Measurements from ENCODE around the gene SLIT3.

SLIT3 gene

GRCh38 chr5:168872246-168872645, 428.7 kb downstream of the SLIT3 start:
- no peak overlapping the region for H3K27ac ChIP-seq
- H3K4me2 ChIP-seq, result no peak overlapping the region
- no peaks in the 10 kb centered on the region for H3K4me1 ChIP-seq (ENCODE audit: low read depth, poor library complexity, severe bottlenecking)
- H4K20me1 ChIP-seq (ENCODE audit: insufficient read depth), result no peaks in the 10 kb centered on the region
- no peak for TF ChIP-seq CTCF (conservative IDR thresholded peaks at IDR 0.05; ENCODE audit: low read depth, low read length)
- H2AFZ ChIP-seq (ENCODE audit: low read depth), result no peak overlapping the region
- no peaks in the 10 kb centered on the region for H3K79me2 ChIP-seq (ENCODE audit: insufficient read depth, low read depth)
- H3K27me3 ChIP-seq (ENCODE audit: insufficient read depth, low read depth), result no peaks in the 10 kb centered on the region
- H3K36me3 ChIP-seq (ENCODE audit: insufficient read depth), result no peaks in the 10 kb centered on the region
- H3K4me3 ChIP-seq (IDR thresholded peaks at IDR 0.05; ENCODE audit: insufficient read depth, low read depth, low read length), result no peak overlapping the region
- H3K9ac ChIP-seq, result no peak overlapping the region

- H3K27me3 ChIP-seq (ENCODE audit: insufficient read depth, low read depth), result no peaks in the 10 kb centered on the region
- H3K4me2 ChIP-seq, result no peak overlapping the region
- no peak for TF ChIP-seq CTCF (conservative IDR thresholded peaks at IDR 0.05; ENCODE audit: low read depth, low read length)
These were observed 430.0 kb downstream of the SLIT3 start for GRCh38 chr5:168870910-168871309.

DNA sequence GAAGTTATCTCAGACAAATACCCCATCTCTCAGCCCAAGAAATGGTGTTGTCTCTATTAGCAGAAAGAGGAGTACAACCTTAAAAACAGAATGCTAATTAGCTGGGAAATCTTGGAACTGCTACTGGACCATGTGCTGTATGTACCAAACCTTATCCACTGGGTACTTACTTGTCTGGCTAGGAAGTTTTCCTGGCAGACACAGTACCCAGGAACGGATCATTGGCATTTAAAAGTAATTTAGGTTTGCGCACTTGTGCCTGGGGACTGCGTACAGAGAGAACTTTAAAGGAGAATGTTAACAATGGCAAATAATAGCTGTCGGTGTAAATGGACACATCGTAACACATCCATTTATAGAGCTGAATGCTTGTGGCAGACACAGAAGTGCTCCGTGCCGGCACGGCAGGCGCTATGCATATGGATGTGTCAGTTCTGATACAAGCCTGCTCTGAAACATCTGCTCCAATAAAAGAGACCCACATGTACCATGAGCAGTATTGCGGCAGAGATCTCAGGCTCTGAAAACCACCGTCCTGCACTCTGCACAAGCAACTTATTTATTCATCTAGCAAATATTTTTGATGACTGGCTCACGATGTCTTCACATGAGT, 431.2 kb downstream of the SLIT3 start:
- no peak for TF ChIP-seq CTCF (conservative IDR thresholded peaks at IDR 0.05; ENCODE audit: low read depth, low read length)
- no peaks in the 10 kb centered on the region for H3K79me2 ChIP-seq (ENCODE audit: insufficient read depth, low read depth)
- H2AFZ ChIP-seq (ENCODE audit: low read depth), result no peak overlapping the region
- H3K36me3 ChIP-seq (ENCODE audit: insufficient read depth), result no peaks in the 10 kb centered on the region
- H3K27me3 ChIP-seq (ENCODE audit: insufficient read depth, low read depth), result no peaks in the 10 kb centered on the region
- no peak overlapping the region for H3K4me3 ChIP-seq (IDR thresholded peaks at IDR 0.05; ENCODE audit: insufficient read depth, low read depth, low read length)
- H3K9ac ChIP-seq, result no peak overlapping the region
- no peak overlapping the region for H3K4me2 ChIP-seq
- no peaks in the 10 kb centered on the region for H3K4me1 ChIP-seq (ENCODE audit: low read depth, poor library complexity, severe bottlenecking)
- no peak overlapping the region for H3K27ac ChIP-seq
- H4K20me1 ChIP-seq (ENCODE audit: insufficient read depth), result no peaks in the 10 kb centered on the region

More at GRCh38 chr5:168870910-168871309, 430.0 kb downstream of the SLIT3 start:
- no peak overlapping the region for H3K9ac ChIP-seq
- H4K20me1 ChIP-seq (ENCODE audit: insufficient read depth), result no peaks in the 10 kb centered on the region
- no peak overlapping the region for H2AFZ ChIP-seq (ENCODE audit: low read depth)
- no peaks in the 10 kb centered on the region for H3K4me1 ChIP-seq (ENCODE audit: low read depth, poor library complexity, severe bottlenecking)
- no peak overlapping the region for H3K4me3 ChIP-seq (IDR thresholded peaks at IDR 0.05; ENCODE audit: insufficient read depth, low read depth, low read length)
- no peak overlapping the region for H3K27ac ChIP-seq
- H3K79me2 ChIP-seq (ENCODE audit: insufficient read depth, low read depth), result no peaks in the 10 kb centered on the region
- H3K36me3 ChIP-seq (ENCODE audit: insufficient read depth), result no peaks in the 10 kb centered on the region

GRCh38 chr5:168867241-168867640, 433.7 kb downstream of the SLIT3 start:
- Histone ChIP-seq H3K4me1 (ENCODE audit: low read depth, poor library complexity, severe bottlenecking) (no peaks in the 10 kb centered on the region), H3K4me3 (IDR thresholded peaks at IDR 0.05; ENCODE audit: insufficient read depth, low read depth, low read length) (no peak overlapping the region), H3K27me3 (ENCODE audit: insufficient read depth, low read depth) (no peaks in the 10 kb centered on the region), H3K27ac (no peak overlapping the region), H4K20me1 (ENCODE audit: insufficient read depth) (no peaks in the 10 kb centered on the region), H3K36me3 (ENCODE audit: insufficient read depth) (no peaks in the 10 kb centered on the region), H2AFZ (ENCODE audit: low read depth) (no peak overlapping the region), H3K4me2 (no peak overlapping the region), H3K9ac (no peak overlapping the region), H3K79me2 (ENCODE audit: insufficient read depth, low read depth) (no peaks in the 10 kb centered on the region)
- no peak for TF ChIP-seq CTCF (conservative IDR thresholded peaks at IDR 0.05; ENCODE audit: low read depth, low read length)
